HepG2 (cell line): Measurements from ENCODE around the gene USP34. TPM values are rescaled to one million over a fixed set of nuclear protein-coding genes. Genes with fewer than 3 reads are reported as not detected.

ENCODE experiments used
- ETV6 ChIP-seq: sonication (generic); formaldehyde crosslinking; conservative IDR thresholded peaks from 2 replicates; pipeline ENCODE4 v1.4.0; 2020; ENCODE audit warnings: missing genetic modification reagents
- HNF4A ChIP-seq: sonication (generic); formaldehyde crosslinking; IDR thresholded peaks from 2 replicates; pipeline ENCODE4 v1.4.0; 2020; ENCODE audit warnings: missing genetic modification reagents
- HOXD1 ChIP-seq: sonication (generic); formaldehyde crosslinking; IDR thresholded peaks from 2 replicates; pipeline ENCODE4 v1.5.0; 2020; ENCODE audit warnings: missing genetic modification reagents
- ISX ChIP-seq: sonication (generic); formaldehyde crosslinking; conservative IDR thresholded peaks from 2 replicates; pipeline ENCODE4 v1.5.0; 2020; ENCODE audit warnings: missing genetic modification reagents
- KAT7 ChIP-seq: IDR thresholded peaks from 2 replicates; pipeline ENCODE4 v1.6.1; 2018; ENCODE audit warnings: borderline replicate concordance, missing compliant biosample characterization
- PAF1 ChIP-seq: IDR thresholded peaks from 2 replicates; pipeline ENCODE4 v1.6.1; 2016; ENCODE audit warnings: missing genetic modification reagents, missing compliant biosample characterization
- POLR2AphosphoS5 ChIP-seq: IDR thresholded peaks from 2 replicates; pipeline ENCODE4 v1.6.1; 2012; ENCODE audit warnings: low read depth, low read length
- PRDM15 ChIP-seq: sonication (generic); formaldehyde crosslinking; IDR thresholded peaks from 2 replicates; pipeline ENCODE4 v1.4.0; 2020; ENCODE audit warnings: missing genetic modification reagents
- TAF1 ChIP-seq: sonication (generic); formaldehyde crosslinking; IDR thresholded peaks from 2 replicates; pipeline ENCODE4 v1.4.0; 2020; ENCODE audit warnings: missing genetic modification reagents
- TBX2 ChIP-seq: sonication (generic); formaldehyde crosslinking; IDR thresholded peaks from 2 replicates; pipeline ENCODE4 v1.5.0; 2020; ENCODE audit warnings: missing genetic modification reagents, mild to moderate bottlenecking, borderline replicate concordance
- ZNF124 ChIP-seq: sonication (generic); formaldehyde crosslinking; IDR thresholded peaks from 2 replicates; pipeline ENCODE4 v1.4.0; 2020; ENCODE audit warnings: missing genetic modification reagents
- ZNF549 ChIP-seq: sonication (generic); formaldehyde crosslinking; IDR thresholded peaks from 2 replicates; pipeline ENCODE4 v1.5.0; 2020; ENCODE audit warnings: missing genetic modification reagents
- ZNF597 ChIP-seq: sonication (generic); formaldehyde crosslinking; IDR thresholded peaks from 2 replicates; pipeline ENCODE4 v1.5.0; 2020; ENCODE audit warnings: missing genetic modification reagents
- ZNF737 ChIP-seq: sonication (generic); formaldehyde crosslinking; IDR thresholded peaks from 2 replicates; pipeline ENCODE4 v1.5.0; 2020; ENCODE audit warnings: missing genetic modification reagents, mild to moderate bottlenecking, borderline replicate concordance
- ZNF747 ChIP-seq: sonication (generic); formaldehyde crosslinking; IDR thresholded peaks from 2 replicates; pipeline ENCODE4 v1.8.1; 2023; ENCODE audit warnings: missing genetic modification reagents, mild to moderate bottlenecking, borderline replicate concordance
- polyA plus RNA-seq, 8 experiments: library from polyadenylated mRNA; depleted of rRNA in 3 of 8; stranded (reverse) in 7 of 8; unstranded in 1 of 8; fragments of >200 nt; fragmentation: Illumina TruSeq in 4 of 8; extraction: Trizol in 4 of 8; gene quantifications; 2 replicates each; pipeline versions ENCODE4 v1.2.1 to v1.2.3, GENCODE V29; 2011 to 2016; ENCODE audit warnings: low read depth in 4 of 8, missing spikeins in 1 of 8, mixed read lengths in 1 of 8; ENCODE audit not compliant: insufficient read depth in 1 of 8
- total RNA-seq, 5 experiments: library from RNA; depleted of rRNA; stranded (reverse); fragments of >200 nt; fragmentation: Illumina TruSeq; extraction: Trizol; gene quantifications; 2 replicates each; pipeline ENCODE4 v1.2.3, GENCODE V29; 2016; ENCODE audit warnings: low read depth in 1 of 5
- TF ChIP-seq, protein P1 (sequence below): sonication (generic); formaldehyde crosslinking; IDR thresholded peaks from 2 replicates; pipeline ENCODE4 v1.8.0; 2022; ENCODE audit warnings: missing genetic modification reagents, mild to moderate bottlenecking, inconsistent platforms, borderline replicate concordance
- TF ChIP-seq, protein P2 (sequence below): sonication (generic); formaldehyde crosslinking; IDR thresholded peaks from 2 replicates; pipeline ENCODE4 v1.4.0; 2020; ENCODE audit warnings: missing genetic modification reagents, borderline replicate concordance
- TF ChIP-seq, protein P3 (sequence below): sonication (generic); formaldehyde crosslinking; IDR thresholded peaks from 2 replicates; pipeline ENCODE4 v1.4.0; 2020; ENCODE audit warnings: missing genetic modification reagents
- TF ChIP-seq, protein P4 (sequence below): sonication (generic); formaldehyde crosslinking; IDR thresholded peaks from 2 replicates; pipeline ENCODE4 v1.4.0; 2020; ENCODE audit warnings: mild to moderate bottlenecking, low read depth, missing genetic modification reagents

USP34 gene
- total and polyA plus RNA-seq, 2 of the 13 experiments (the other 11 are each of a cell fraction or from before 2014, with no cell fraction given), result 99.2 to 100 TPM

DNA sequence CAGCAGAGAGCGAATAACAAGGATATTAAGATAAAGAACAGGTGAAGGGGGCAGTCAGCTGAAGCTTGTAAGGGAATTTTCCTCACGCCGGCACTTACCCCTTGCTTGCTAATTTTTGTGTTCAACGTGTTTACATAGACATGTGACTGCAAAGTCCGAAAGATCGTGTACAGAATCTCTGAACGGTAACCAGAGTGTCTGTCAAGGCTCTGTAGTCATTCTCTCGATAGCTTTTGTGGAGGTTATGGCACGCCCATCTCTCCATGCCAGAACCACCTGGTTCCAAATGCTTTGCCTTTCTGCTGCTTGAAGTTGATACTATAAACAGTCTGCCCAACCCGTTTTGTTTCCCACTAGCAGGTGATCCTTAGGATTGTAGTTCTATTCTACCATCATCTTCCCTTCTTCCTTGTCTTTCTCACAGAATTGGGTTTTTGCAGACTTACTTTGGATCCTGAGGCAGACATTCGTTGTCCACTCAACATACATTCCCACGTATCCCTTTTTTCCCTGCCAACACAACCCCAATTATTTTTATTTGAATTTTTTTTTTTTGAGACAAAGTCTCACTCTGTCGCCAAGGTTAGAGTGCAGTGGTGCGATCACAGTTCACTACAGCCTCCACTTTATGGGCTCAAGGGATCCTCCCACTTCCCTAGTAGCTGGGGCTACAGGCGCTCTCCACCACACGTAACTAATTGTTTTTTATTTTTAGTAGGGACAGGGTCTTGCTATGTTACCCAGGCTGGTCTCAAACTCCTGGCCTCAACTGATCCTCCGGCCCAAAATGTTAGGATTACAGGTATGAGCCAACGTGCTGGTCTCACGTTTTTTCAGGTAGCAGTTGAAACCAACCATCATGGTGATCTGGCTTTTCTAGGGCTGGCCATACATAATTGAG is 1.3 kb upstream of the USP34 start (continued):
- TF ChIP-seq, protein P1, sequence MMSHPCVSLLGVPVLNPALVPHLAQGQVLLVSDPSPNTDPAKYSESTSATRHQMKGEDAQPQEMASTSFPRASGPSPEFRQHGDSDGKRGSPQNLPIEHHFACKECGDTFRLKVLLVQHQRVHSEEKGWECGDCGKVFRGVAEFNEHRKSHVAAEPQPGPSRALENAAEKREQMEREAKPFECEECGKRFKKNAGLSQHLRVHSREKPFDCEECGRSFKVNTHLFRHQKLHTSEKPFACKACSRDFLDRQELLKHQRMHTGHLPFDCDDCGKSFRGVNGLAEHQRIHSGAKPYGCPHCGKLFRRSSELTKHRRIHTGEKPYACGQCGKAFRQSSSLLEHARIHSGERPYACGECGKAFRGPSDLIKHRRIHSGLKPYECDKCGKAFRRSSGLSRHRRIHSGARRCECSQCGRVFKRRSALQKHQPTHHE, result no peak
- TF ChIP-seq POLR2AphosphoS5, result peak; percentile 51; the same call in 1 of the 2 replicates
- TF ChIP-seq, protein P2, sequence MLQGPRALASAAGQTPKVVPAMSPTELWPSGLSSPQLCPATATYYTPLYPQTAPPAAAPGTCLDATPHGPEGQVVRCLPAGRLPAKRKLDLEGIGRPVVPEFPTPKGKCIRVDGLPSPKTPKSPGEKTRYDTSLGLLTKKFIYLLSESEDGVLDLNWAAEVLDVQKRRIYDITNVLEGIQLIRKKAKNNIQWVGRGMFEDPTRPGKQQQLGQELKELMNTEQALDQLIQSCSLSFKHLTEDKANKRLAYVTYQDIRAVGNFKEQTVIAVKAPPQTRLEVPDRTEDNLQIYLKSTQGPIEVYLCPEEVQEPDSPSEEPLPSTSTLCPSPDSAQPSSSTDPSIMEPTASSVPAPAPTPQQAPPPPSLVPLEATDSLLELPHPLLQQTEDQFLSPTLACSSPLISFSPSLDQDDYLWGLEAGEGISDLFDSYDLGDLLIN (CRISPR knock-in tag), result no peak
- TF ChIP-seq PRDM15, result no peak
- peak; percentile 43; the same call in 1 of the 2 replicates for TF ChIP-seq TBX2 (CRISPR knock-in tag)
- peak; percentile 80 for TF ChIP-seq HNF4A
- TF ChIP-seq, protein P3, sequence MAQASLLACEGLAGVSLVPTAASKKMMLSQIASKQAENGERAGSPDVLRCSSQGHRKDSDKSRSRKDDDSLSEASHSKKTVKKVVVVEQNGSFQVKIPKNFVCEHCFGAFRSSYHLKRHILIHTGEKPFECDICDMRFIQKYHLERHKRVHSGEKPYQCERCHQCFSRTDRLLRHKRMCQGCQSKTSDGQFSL (CRISPR knock-in tag), result no peak
- no peak for TF ChIP-seq HOXD1 (CRISPR knock-in tag)
- no peak for TF ChIP-seq ISX
- TF ChIP-seq ZNF597 (CRISPR knock-in tag), result no peak
- no peak for TF ChIP-seq TAF1 (CRISPR knock-in tag)
- no peak for TF ChIP-seq PAF1 (CRISPR knock-in tag)
- no peak for TF ChIP-seq KAT7 (CRISPR knock-in tag)
- TF ChIP-seq ZNF549 (CRISPR knock-in tag), result 0 out of 2 replicates have a peak, but pooled peaks have one; percentile 28
- TF ChIP-seq ZNF747 (CRISPR knock-in tag), result no peak; the same call in 1 of the 2 replicates
- no peak for TF ChIP-seq ZNF737 (CRISPR knock-in tag)
- TF ChIP-seq ZNF124 (CRISPR knock-in tag), result no peak
- TF ChIP-seq ETV6 (CRISPR knock-in tag), result no peak
- TF ChIP-seq, protein P4, sequence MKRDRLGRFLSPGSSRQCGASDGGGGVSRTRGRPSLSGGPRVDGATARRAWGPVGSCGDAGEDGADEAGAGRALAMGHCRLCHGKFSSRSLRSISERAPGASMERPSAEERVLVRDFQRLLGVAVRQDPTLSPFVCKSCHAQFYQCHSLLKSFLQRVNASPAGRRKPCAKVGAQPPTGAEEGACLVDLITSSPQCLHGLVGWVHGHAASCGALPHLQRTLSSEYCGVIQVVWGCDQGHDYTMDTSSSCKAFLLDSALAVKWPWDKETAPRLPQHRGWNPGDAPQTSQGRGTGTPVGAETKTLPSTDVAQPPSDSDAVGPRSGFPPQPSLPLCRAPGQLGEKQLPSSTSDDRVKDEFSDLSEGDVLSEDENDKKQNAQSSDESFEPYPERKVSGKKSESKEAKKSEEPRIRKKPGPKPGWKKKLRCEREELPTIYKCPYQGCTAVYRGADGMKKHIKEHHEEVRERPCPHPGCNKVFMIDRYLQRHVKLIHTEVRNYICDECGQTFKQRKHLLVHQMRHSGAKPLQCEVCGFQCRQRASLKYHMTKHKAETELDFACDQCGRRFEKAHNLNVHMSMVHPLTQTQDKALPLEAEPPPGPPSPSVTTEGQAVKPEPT (CRISPR knock-in tag), result no peak
